H1 (cell line): ENCODE measurements around the gene LMTK3. TPM values are rescaled to one million over a fixed set of nuclear protein-coding genes. Genes with fewer than 3 reads are reported as not detected.
A peak's percentile ranks its signal among the peaks of the same experiment; 100 is the strongest.

Experiments used
- CBX5 ChIP-seq: fragments of 300-800, 300-1000 bp; sonication (generic); IDR thresholded peaks from 2 replicates; pipeline ENCODE4 v1.7.1; 2016; ENCODE audit warnings: antibody characterized with exemption, low read length, low read depth
- CEBPB ChIP-seq: IDR thresholded peaks from 2 replicates; pipeline ENCODE4 v1.6.1; 2012; ENCODE audit warnings: low read depth, low read length
- CTCF ChIP-seq, 3 experiments: IDR thresholded peaks; 1 replicate in 2 of 3; 2 replicates in 1 of 3; pipeline versions ENCODE4 v1.5.1 to v1.6.1; 2011; ENCODE audit warnings: low read length in 3 of 3, mild to moderate bottlenecking in 3 of 3, inconsistent platforms in 2 of 3, low read depth in 1 of 3, moderate library complexity in 1 of 3; ENCODE audit not compliant: insufficient read depth in 1 of 3; ENCODE audit errors: control extremely low read depth in 1 of 3
- FOSL1 ChIP-seq: IDR thresholded peaks from 2 replicates; pipeline ENCODE4 v1.6.1; 2011; ENCODE audit warnings: mild to moderate bottlenecking, low read depth, low read length, moderate library complexity; ENCODE audit not compliant: insufficient read depth
- JUND ChIP-seq: IDR thresholded peaks from 2 replicates; pipeline ENCODE4 v1.6.1; 2011; ENCODE audit warnings: mild to moderate bottlenecking, improper control_type of control experiment, low read length
- NRF1 ChIP-seq: IDR thresholded peaks from 2 replicates; pipeline ENCODE4 v1.6.1; 2011; ENCODE audit warnings: mild to moderate bottlenecking, low read depth, low read length, improper control_type of control experiment
- POU5F1 ChIP-seq: IDR thresholded peaks from 2 replicates; pipeline ENCODE4 v1.6.1; 2011; ENCODE audit warnings: low read depth, mild to moderate bottlenecking, low read length, moderate library complexity
- SIX5 ChIP-seq: IDR thresholded peaks from 2 replicates; pipeline ENCODE4 v1.6.1; 2011; ENCODE audit warnings: mild to moderate bottlenecking, low read depth, low read length
- polyA plus RNA-seq, 7 experiments: library from polyadenylated mRNA; depleted of rRNA in 3 of 7; stranded (reverse) in 5 of 7; unstranded in 2 of 7; fragments of >200 nt in 5 of 7; fragments of 200-250 nt in 2 of 7; gene quantifications; 1 replicate in 5 of 7; 2 replicates in 1 of 7; 4 replicates in 1 of 7; pipeline versions ENCODE4 v1.2.1 to v1.2.3, GENCODE V29; 2011 to 2013; ENCODE audit warnings: missing spikeins in 2 of 7, mixed read lengths in 2 of 7
- total RNA-seq: library from RNA; stranded (reverse); fragmentation: NEBNext Ultra II Directional; extraction: Animal tissue kit (Norgen Biotek cat#: 25700); gene quantifications from 2 replicates; pipeline ENCODE4 v1.2.1, GENCODE V29; 2021
- TF ChIP-seq, protein P1 (sequence below): fragments of 300-600 bp; sonication (generic); IDR thresholded peaks from 2 replicates; pipeline ENCODE4 v1.7.1; 2012; ENCODE audit warnings: low read length, moderate library complexity, mild to moderate bottlenecking, inconsistent platforms; ENCODE audit not compliant: insufficient replicate concordance

LMTK3 gene
- total and polyA plus RNA-seq, 2 of the 8 experiments (the other 6 are each of a cell fraction or from before 2014, with no cell fraction given): 2.7 to 12.4 TPM

GRCh38 chr19:48506138-48506733 lies 5.4 kb downstream of the LMTK3 start (continued):
- TF ChIP-seq CTCF (IDR thresholded peaks at IDR 0.05; ENCODE audit: control extremely low read depth in 1 of 3, insufficient read depth in 1 of 3, low read depth in 1 of 3, low read length in 3 of 3) (peak in 2 of 3 experiments; percentile 50 to 75; a peak in 3 of 4 replicates), CEBPB (no peak), NRF1 (no peak), CBX5 (no peak), POU5F1 (no peak), SIX5 (no peak), JUND (no peak), FOSL1 (no peak)
- TF ChIP-seq, protein P1, sequence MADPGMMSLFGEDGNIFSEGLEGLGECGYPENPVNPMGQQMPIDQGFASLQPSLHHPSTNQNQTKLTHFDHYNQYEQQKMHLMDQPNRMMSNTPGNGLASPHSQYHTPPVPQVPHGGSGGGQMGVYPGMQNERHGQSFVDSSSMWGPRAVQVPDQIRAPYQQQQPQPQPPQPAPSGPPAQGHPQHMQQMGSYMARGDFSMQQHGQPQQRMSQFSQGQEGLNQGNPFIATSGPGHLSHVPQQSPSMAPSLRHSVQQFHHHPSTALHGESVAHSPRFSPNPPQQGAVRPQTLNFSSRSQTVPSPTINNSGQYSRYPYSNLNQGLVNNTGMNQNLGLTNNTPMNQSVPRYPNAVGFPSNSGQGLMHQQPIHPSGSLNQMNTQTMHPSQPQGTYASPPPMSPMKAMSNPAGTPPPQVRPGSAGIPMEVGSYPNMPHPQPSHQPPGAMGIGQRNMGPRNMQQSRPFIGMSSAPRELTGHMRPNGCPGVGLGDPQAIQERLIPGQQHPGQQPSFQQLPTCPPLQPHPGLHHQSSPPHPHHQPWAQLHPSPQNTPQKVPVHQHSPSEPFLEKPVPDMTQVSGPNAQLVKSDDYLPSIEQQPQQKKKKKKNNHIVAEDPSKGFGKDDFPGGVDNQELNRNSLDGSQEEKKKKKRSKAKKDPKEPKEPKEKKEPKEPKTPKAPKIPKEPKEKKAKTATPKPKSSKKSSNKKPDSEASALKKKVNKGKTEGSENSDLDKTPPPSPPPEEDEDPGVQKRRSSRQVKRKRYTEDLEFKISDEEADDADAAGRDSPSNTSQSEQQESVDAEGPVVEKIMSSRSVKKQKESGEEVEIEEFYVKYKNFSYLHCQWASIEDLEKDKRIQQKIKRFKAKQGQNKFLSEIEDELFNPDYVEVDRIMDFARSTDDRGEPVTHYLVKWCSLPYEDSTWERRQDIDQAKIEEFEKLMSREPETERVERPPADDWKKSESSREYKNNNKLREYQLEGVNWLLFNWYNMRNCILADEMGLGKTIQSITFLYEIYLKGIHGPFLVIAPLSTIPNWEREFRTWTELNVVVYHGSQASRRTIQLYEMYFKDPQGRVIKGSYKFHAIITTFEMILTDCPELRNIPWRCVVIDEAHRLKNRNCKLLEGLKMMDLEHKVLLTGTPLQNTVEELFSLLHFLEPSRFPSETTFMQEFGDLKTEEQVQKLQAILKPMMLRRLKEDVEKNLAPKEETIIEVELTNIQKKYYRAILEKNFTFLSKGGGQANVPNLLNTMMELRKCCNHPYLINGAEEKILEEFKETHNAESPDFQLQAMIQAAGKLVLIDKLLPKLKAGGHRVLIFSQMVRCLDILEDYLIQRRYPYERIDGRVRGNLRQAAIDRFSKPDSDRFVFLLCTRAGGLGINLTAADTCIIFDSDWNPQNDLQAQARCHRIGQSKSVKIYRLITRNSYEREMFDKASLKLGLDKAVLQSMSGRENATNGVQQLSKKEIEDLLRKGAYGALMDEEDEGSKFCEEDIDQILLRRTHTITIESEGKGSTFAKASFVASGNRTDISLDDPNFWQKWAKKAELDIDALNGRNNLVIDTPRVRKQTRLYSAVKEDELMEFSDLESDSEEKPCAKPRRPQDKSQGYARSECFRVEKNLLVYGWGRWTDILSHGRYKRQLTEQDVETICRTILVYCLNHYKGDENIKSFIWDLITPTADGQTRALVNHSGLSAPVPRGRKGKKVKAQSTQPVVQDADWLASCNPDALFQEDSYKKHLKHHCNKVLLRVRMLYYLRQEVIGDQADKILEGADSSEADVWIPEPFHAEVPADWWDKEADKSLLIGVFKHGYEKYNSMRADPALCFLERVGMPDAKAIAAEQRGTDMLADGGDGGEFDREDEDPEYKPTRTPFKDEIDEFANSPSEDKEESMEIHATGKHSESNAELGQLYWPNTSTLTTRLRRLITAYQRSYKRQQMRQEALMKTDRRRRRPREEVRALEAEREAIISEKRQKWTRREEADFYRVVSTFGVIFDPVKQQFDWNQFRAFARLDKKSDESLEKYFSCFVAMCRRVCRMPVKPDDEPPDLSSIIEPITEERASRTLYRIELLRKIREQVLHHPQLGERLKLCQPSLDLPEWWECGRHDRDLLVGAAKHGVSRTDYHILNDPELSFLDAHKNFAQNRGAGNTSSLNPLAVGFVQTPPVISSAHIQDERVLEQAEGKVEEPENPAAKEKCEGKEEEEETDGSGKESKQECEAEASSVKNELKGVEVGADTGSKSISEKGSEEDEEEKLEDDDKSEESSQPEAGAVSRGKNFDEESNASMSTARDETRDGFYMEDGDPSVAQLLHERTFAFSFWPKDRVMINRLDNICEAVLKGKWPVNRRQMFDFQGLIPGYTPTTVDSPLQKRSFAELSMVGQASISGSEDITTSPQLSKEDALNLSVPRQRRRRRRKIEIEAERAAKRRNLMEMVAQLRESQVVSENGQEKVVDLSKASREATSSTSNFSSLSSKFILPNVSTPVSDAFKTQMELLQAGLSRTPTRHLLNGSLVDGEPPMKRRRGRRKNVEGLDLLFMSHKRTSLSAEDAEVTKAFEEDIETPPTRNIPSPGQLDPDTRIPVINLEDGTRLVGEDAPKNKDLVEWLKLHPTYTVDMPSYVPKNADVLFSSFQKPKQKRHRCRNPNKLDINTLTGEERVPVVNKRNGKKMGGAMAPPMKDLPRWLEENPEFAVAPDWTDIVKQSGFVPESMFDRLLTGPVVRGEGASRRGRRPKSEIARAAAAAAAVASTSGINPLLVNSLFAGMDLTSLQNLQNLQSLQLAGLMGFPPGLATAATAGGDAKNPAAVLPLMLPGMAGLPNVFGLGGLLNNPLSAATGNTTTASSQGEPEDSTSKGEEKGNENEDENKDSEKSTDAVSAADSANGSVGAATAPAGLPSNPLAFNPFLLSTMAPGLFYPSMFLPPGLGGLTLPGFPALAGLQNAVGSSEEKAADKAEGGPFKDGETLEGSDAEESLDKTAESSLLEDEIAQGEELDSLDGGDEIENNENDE: no peak
